ENCODE data around the gene SCARB1.

Gene SCARB1

DNA sequence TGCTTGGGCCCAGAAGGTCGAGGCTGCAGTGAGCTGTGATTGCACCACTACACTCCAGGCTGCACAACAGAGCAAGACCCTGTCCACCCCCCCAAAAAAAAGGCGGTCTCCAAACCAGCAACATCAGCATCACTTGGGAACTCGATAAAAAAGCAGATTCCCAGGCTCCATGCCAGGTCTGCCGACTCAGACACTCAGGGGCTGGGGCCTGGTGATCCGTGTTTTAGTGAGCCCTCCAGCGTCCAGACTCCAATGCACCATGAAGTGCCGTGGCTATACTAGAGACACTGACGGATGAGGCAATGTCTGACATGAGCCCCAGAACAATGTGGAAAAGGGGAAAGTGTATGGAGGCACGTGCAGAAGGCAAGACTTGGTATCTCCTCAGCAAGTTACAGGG lies 28.8 kb downstream of the SCARB1 start:
- TF ChIP-seq RAD21 (IDR thresholded peaks at IDR 0.05; ENCODE audit: low read depth) = no peak
- no peak for TF ChIP-seq CEBPB (IDR thresholded peaks at IDR 0.05)
- no peak for TF ChIP-seq YY1 (IDR thresholded peaks at IDR 0.05; ENCODE audit: low read depth)
- TF ChIP-seq TAF1 (IDR thresholded peaks at IDR 0.05; ENCODE audit: low read depth) = no peak
- TF ChIP-seq, protein P1, sequence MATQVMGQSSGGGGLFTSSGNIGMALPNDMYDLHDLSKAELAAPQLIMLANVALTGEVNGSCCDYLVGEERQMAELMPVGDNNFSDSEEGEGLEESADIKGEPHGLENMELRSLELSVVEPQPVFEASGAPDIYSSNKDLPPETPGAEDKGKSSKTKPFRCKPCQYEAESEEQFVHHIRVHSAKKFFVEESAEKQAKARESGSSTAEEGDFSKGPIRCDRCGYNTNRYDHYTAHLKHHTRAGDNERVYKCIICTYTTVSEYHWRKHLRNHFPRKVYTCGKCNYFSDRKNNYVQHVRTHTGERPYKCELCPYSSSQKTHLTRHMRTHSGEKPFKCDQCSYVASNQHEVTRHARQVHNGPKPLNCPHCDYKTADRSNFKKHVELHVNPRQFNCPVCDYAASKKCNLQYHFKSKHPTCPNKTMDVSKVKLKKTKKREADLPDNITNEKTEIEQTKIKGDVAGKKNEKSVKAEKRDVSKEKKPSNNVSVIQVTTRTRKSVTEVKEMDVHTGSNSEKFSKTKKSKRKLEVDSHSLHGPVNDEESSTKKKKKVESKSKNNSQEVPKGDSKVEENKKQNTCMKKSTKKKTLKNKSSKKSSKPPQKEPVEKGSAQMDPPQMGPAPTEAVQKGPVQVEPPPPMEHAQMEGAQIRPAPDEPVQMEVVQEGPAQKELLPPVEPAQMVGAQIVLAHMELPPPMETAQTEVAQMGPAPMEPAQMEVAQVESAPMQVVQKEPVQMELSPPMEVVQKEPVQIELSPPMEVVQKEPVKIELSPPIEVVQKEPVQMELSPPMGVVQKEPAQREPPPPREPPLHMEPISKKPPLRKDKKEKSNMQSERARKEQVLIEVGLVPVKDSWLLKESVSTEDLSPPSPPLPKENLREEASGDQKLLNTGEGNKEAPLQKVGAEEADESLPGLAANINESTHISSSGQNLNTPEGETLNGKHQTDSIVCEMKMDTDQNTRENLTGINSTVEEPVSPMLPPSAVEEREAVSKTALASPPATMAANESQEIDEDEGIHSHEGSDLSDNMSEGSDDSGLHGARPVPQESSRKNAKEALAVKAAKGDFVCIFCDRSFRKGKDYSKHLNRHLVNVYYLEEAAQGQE (IDR thresholded peaks at IDR 0.05; ENCODE audit: low read depth) = no peak
- no peak for TF ChIP-seq EGR1 (IDR thresholded peaks at IDR 0.05)
- no peak for TF ChIP-seq TCF12 (IDR thresholded peaks at IDR 0.05; ENCODE audit: low read depth)
- TF ChIP-seq TEAD4 (IDR thresholded peaks at IDR 0.05) = no peak
- TF ChIP-seq, protein P2, sequence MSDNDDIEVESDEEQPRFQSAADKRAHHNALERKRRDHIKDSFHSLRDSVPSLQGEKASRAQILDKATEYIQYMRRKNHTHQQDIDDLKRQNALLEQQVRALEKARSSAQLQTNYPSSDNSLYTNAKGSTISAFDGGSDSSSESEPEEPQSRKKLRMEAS (IDR thresholded peaks at IDR 0.05) = no peak

DNA sequence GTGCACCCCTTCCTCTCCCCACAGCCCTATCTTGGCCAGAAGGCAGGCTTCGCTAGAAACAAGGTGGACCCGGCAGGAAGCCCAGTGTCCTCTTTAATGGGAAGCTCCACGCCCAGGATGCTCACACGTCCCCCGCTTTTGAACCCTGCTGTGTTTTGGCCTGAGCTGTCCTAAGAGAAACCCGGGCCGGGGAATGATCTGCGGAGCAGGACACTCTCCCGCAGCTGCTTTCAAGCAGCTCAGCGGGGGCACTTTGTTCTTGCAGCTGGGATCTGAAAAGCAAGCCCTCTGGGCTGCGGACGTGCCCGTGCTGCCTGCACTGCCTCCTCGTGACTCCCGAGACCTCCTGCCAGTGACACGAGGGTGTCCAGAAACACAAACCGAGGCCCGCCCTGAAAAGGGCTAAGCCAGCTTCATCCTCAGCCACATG lies 30.0 kb downstream of the SCARB1 start:
- TF ChIP-seq ZBTB7A (IDR thresholded peaks at IDR 0.05; ENCODE audit: low read depth) (no peak), CEBPB (IDR thresholded peaks at IDR 0.05) (no peak), EGR1 (IDR thresholded peaks at IDR 0.05) (no peak), TEAD4 (IDR thresholded peaks at IDR 0.05) (no peak), NFIC (IDR thresholded peaks at IDR 0.05) (peak; percentile 71), RAD21 (IDR thresholded peaks at IDR 0.05; ENCODE audit: low read depth) (no peak), TAF1 (IDR thresholded peaks at IDR 0.05; ENCODE audit: low read depth) (no peak), EP300 (IDR thresholded peaks at IDR 0.05; ENCODE audit: borderline replicate concordance) (no peak)

DNA sequence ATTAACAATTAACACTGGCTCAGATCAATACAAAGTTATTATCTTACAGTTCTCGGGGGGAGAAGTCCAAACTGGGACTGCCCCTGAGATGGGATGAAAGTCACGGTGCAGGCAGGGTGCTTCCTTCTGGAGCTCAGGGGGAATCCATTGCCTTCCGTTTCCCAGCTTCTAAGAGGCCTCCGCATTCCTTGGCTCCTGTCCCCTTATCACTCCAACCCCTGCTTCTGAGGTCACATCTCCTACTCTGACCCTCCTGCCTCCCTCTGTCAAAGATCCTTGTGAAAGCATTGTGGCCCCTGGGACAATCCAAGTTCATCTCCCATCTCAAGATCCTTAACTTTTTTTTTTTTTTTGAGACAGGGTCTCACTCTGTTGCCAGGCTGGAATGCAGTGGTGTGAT lies 30.8 kb downstream of the SCARB1 start:
- TF ChIP-seq NFIC (IDR thresholded peaks at IDR 0.05) = no peak
- no peak for TF ChIP-seq TCF12 (IDR thresholded peaks at IDR 0.05; ENCODE audit: low read depth)
- no peak for TF ChIP-seq CEBPB (IDR thresholded peaks at IDR 0.05)
- no peak for TF ChIP-seq EGR1 (IDR thresholded peaks at IDR 0.05)

DNA sequence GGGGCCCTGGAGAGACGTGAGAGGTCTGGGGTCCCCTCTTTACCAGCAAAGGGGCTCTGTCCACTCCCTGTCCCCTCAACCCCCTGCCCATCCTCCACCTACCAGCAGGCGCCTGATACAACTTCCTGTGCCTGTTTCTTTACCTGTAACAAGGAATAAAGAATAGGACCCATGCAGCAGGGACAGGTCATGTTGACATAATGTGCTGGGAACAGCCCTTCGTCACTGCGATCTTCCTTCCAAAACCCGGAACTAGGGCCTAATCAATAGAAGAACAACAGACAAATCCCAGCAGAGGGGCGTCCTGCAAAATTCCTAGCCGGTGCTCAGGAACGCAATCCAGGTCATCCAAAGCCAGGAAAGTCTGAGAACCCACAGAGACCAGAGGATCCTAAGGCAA lies 32.1 kb downstream of the SCARB1 start:
- TF ChIP-seq FOXM1 (IDR thresholded peaks at IDR 0.05; ENCODE audit: borderline replicate concordance, low read depth) (no peak), ZBTB7A (IDR thresholded peaks at IDR 0.05; ENCODE audit: low read depth) (no peak), NFIC (IDR thresholded peaks at IDR 0.05) (no peak), RAD21 (IDR thresholded peaks at IDR 0.05; ENCODE audit: low read depth) (no peak), YY1 (IDR thresholded peaks at IDR 0.05; ENCODE audit: low read depth) (no peak), TEAD4 (IDR thresholded peaks at IDR 0.05) (no peak), TAF1 (IDR thresholded peaks at IDR 0.05; ENCODE audit: low read depth) (no peak), TCF12 (IDR thresholded peaks at IDR 0.05; ENCODE audit: low read depth) (no peak), CREB1 (IDR thresholded peaks at IDR 0.05; ENCODE audit: low read depth) (no peak), EGR1 (IDR thresholded peaks at IDR 0.05) (no peak), CEBPB (IDR thresholded peaks at IDR 0.05) (no peak)
- TF ChIP-seq, protein P1 (IDR thresholded peaks at IDR 0.05; ENCODE audit: low read depth) = no peak
- TF ChIP-seq, protein P2 (IDR thresholded peaks at IDR 0.05) = no peak
- TF ChIP-seq, protein P3, sequence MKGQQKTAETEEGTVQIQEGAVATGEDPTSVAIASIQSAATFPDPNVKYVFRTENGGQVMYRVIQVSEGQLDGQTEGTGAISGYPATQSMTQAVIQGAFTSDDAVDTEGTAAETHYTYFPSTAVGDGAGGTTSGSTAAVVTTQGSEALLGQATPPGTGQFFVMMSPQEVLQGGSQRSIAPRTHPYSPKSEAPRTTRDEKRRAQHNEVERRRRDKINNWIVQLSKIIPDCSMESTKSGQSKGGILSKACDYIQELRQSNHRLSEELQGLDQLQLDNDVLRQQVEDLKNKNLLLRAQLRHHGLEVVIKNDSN (IDR thresholded peaks at IDR 0.05) = no peak

DNA sequence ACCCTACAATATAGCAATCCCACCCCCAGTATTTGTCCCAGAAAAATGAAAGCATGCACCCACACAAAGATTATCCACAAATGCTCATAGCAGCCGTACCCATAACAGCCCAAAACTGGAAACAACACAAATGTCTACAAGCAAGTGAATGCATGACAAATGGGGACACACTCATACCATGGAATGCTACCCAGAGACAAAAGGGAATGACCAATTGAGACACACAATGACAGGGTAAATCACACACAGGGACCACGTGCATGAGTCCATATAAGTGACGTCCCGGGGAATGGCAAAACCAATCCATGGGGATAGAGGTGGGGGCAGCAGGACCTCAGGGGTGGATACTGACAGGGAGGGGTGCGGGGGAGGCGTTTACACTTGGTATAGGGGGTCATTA lies 33.4 kb downstream of the SCARB1 start:
- TF ChIP-seq CREB1 (IDR thresholded peaks at IDR 0.05; ENCODE audit: low read depth) = no peak

DNA sequence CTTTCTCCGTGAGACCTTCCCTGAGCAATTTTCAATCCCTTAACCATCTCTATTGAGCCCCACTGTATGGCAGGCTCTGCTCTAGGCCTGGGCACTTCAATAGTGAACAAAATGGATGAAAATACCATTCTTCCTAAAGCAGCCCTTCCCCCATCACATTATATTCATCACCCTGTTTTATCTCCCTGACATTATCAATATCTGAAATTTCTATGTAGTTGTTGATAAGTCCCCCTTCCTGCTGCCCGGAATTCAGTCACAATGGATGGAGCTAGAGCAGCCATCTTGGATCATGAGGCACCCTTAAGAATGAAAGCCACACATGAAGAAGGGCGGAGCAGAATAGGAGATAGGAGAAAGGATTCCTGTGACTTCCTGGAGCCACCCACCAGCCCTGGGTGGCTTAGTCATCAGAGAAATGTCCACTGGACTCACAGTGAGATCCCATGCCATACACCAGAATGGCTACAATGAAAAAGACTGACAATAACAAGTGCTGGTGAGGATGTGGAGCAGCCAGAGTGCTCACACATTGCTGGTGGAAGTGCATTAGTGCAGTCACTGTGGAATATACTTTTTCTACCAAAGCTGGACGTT lies 33.9 kb downstream of the SCARB1 start:
- TF ChIP-seq TCF12 (IDR thresholded peaks at IDR 0.05; ENCODE audit: low read depth) (no peak), FOXM1 (IDR thresholded peaks at IDR 0.05; ENCODE audit: borderline replicate concordance, low read depth) (no peak), TAF1 (IDR thresholded peaks at IDR 0.05; ENCODE audit: low read depth) (no peak), RAD21 (IDR thresholded peaks at IDR 0.05; ENCODE audit: low read depth) (no peak), ZBTB7A (IDR thresholded peaks at IDR 0.05; ENCODE audit: low read depth) (no peak), TEAD4 (IDR thresholded peaks at IDR 0.05) (no peak)
- TF ChIP-seq, protein P2 (IDR thresholded peaks at IDR 0.05) = no peak

Measured in Ishikawa (cell line).